Peyer's patch (tissue), 4 donors: ENCODE results near the gene NGEF.

Source experiments
- POLR2A ChIP-seq, 2 donors: fragments of 450-650 bp; IDR thresholded peaks; one replicate each; pipeline ENCODE4 v1.5.1; 2017; ENCODE audit warnings: antibody characterized with exemption in 2 of 2, mild to moderate bottlenecking in 2 of 2, moderate library complexity in 2 of 2
- TF ChIP-seq, protein P1 (sequence below), 6 experiments: fragments of 450-650 bp in 4 of 6; fragments of 200-600 bp in 2 of 6; sonication (generic) in 1 of 6; IDR thresholded peaks; one replicate each; pipeline ENCODE4 v1.5.1; 2017 to 2019; ENCODE audit warnings: antibody characterized with exemption in 6 of 6, mild to moderate bottlenecking in 3 of 6, moderate library complexity in 1 of 6

DNA sequence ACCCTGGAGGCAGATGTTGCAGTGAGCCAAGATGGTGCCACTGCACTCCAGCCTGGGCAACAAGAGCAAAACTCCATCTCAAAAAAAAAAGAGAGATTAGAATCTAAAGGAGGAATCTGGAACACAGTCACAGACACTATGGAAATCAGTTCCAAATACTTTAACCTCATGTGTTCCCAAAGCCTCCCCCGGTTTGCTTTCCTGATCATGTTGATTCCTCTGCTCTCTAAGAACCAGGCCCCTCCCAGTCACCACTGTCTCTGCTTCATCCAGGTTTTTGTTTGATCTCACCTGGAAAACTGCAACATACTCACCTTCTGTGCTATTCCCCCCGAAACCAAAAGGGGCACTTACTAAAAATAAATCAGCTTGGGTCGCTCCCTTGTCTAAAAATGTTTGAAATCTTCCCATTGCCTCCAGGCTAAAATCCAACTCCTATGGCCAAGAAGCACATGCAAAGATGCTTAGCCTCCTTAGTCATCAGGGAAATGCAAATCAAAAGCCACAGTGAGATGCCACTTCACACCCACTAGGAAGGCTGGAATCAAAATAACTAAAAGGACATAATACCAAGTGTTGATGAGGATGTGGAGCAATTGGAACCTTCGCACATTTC, 13.2 kb upstream of the NGEF start:
- TF ChIP-seq, protein P1, sequence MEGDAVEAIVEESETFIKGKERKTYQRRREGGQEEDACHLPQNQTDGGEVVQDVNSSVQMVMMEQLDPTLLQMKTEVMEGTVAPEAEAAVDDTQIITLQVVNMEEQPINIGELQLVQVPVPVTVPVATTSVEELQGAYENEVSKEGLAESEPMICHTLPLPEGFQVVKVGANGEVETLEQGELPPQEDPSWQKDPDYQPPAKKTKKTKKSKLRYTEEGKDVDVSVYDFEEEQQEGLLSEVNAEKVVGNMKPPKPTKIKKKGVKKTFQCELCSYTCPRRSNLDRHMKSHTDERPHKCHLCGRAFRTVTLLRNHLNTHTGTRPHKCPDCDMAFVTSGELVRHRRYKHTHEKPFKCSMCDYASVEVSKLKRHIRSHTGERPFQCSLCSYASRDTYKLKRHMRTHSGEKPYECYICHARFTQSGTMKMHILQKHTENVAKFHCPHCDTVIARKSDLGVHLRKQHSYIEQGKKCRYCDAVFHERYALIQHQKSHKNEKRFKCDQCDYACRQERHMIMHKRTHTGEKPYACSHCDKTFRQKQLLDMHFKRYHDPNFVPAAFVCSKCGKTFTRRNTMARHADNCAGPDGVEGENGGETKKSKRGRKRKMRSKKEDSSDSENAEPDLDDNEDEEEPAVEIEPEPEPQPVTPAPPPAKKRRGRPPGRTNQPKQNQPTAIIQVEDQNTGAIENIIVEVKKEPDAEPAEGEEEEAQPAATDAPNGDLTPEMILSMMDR (IDR thresholded peaks at IDR 0.05): no peak
- no peak for TF ChIP-seq POLR2A (IDR thresholded peaks at IDR 0.05)
